K562 (cell line): Measurements from ENCODE around the gene PSRC1. TPM values are rescaled to one million over a fixed set of nuclear protein-coding genes. Genes with fewer than 3 reads are reported as not detected.

ENCODE experiments used
- ARID2 ChIP-seq: fragments of 450-650 bp; IDR thresholded peaks from 2 replicates; pipeline ENCODE4 v1.6.1; 2017; ENCODE audit warnings: antibody characterized with exemption, mild to moderate bottlenecking
- CREB3 ChIP-seq: fragments of 450-650 bp; conservative IDR thresholded peaks from 2 replicates; pipeline ENCODE4 v1.6.1; 2016; ENCODE audit warnings: missing genetic modification characterization, low read depth, mild to moderate bottlenecking, missing compliant biosample characterization, moderate library complexity
- KAT8 ChIP-seq: fragments of 450-650 bp; IDR thresholded peaks from 2 replicates; pipeline ENCODE4 v1.6.1; 2016; ENCODE audit warnings: low read depth, mild to moderate bottlenecking
- KLF1 ChIP-seq: fragments of 450-650 bp; IDR thresholded peaks from 2 replicates; pipeline ENCODE4 v1.6.1; 2016; ENCODE audit warnings: missing genetic modification characterization, missing compliant biosample characterization
- NFIC ChIP-seq: fragments of 450-650 bp; IDR thresholded peaks from 2 replicates; pipeline ENCODE4 v1.6.1; 2017; ENCODE audit warnings: mild to moderate bottlenecking, inconsistent platforms
- SMARCA4 ChIP-seq: fragments of 450-650 bp; IDR thresholded peaks from 2 replicates; pipeline ENCODE4 v1.6.1; 2016
- SRSF1 ChIP-seq: fragments of 200-400 bp; formaldehyde crosslinking; IDR thresholded peaks from 2 replicates; pipeline ENCODE4 v1.6.1; 2017; ENCODE audit warnings: mild to moderate bottlenecking, low read depth, low read length, moderate library complexity
- TEAD4 ChIP-seq, 2 experiments: sonication (generic) in 1 of 2; formaldehyde crosslinking in 1 of 2; IDR thresholded peaks; 2 replicates each; pipeline versions ENCODE4 v1.6.1 to v1.8.0; 2012 to 2022; ENCODE audit warnings: borderline replicate concordance in 1 of 2, inconsistent platforms in 1 of 2, low read length in 1 of 2, mild to moderate bottlenecking in 1 of 2, missing genetic modification reagents in 1 of 2
- TRIM25 ChIP-seq: fragments of 450-650 bp; IDR thresholded peaks from 2 replicates; pipeline ENCODE4 v1.7.0; 2016; ENCODE audit warnings: borderline replicate concordance
- U2AF2 ChIP-seq: fragments of 200-400 bp; formaldehyde crosslinking; optimal IDR thresholded peaks from 2 replicates; pipeline ENCODE3; 2017; ENCODE audit warnings: low read depth, mild to moderate bottlenecking, low read length
- ZBED1 ChIP-seq: IDR thresholded peaks from 2 replicates; pipeline ENCODE4 v1.6.1; 2014
- ZNF239 ChIP-seq: fragments of 250-450 bp; sonication (Bioruptor Pico); IDR thresholded peaks from 2 replicates; pipeline ENCODE4 v1.4.0; 2020; ENCODE audit warnings: mild to moderate bottlenecking
- ZNF395 ChIP-seq: fragments of 200-800 bp; sonication (Bioruptor generic); IDR thresholded peaks from 2 replicates; pipeline ENCODE4 v1.6.1; 2017; ENCODE audit warnings: missing genetic modification characterization, missing compliant biosample characterization
- polyA plus RNA-seq, 8 experiments: library from polyadenylated mRNA; depleted of rRNA in 4 of 8; stranded (reverse) in 5 of 8; unstranded in 3 of 8; fragments of >200 nt; fragmentation: Nextera tagmentation in 2 of 8; fragmentation: Illumina TruSeq in 1 of 8; extraction: Ambion mirVana in 2 of 8; extraction: Trizol in 1 of 8; gene quantifications; 2 replicates each; pipeline versions ENCODE4 v1.2.1 to v1.2.3, GENCODE V29; 2011 to 2014; ENCODE audit warnings: inconsistent platforms in 1 of 8, missing spikeins in 1 of 8
- total RNA-seq, 7 experiments: library from RNA; depleted of rRNA in 6 of 7; stranded (reverse); fragments of >200 nt in 6 of 7; fragmentation: Illumina TruSeq in 2 of 7; extraction: Trizol in 2 of 7; gene quantifications; 2 replicates each; pipeline versions ENCODE4 v1.2.1 to v1.2.3, GENCODE V29; 2011 to 2021; ENCODE audit warnings: low replicate concordance in 1 of 7

Gene PSRC1
- total and polyA plus RNA-seq, 9 of the 15 experiments (the other 6 are each of a cell fraction or from before 2014, with no cell fraction given) = 6.5 to 65.2 (median 39.3) TPM

- TF ChIP-seq CREB3 (tag) = no peak; the same call in 1 of the 2 replicates
- no peak for TF ChIP-seq TRIM25
- TF ChIP-seq KAT8 = no peak
- TF ChIP-seq ZNF395 (CRISPR knock-in tag) = peak; percentile 72; the same call in 1 of the 2 replicates
- TF ChIP-seq SMARCA4 = no peak
- TF ChIP-seq NFIC = peak; percentile 25; the same call in 1 of the 2 replicates
- no peak for TF ChIP-seq U2AF2
- no peak for TF ChIP-seq ARID2
- no peak for TF ChIP-seq ZNF239 (CRISPR knock-in tag)
- TF ChIP-seq ZBED1 = no peak
- no peak for TF ChIP-seq SRSF1
- TF ChIP-seq KLF1 (tag) = no peak
- 0 out of 2 replicates have a peak, but pooled peaks have one; percentile 6 for TF ChIP-seq TEAD4 (IDR thresholded peaks at IDR 0.05; ENCODE audit: low read length)
- TF ChIP-seq TEAD4 (CRISPR knock-in tag; IDR thresholded peaks at IDR 0.05; ENCODE audit: borderline replicate concordance) = no peak
Observed at GRCh38 chr1:109298666-109299557, 16.0 kb upstream of the PSRC1 start (continued).
